ENCODE measurements around the gene REG4. TPM values are rescaled to one million over a fixed set of nuclear protein-coding genes. Genes with fewer than 3 reads are reported as not detected.

Gene REG4
- total and polyA plus RNA-seq, 2 of the 13 experiments (the other 11 are each of a cell fraction or from before 2014, with no cell fraction given): not detected

- TF ChIP-seq ZNF800 (CRISPR knock-in tag; IDR thresholded peaks at IDR 0.05): no peak
- TF ChIP-seq ZNF639 (CRISPR knock-in tag; conservative IDR thresholded peaks at IDR 0.05): no peak
- TF ChIP-seq FOSL1 (CRISPR knock-in tag; IDR thresholded peaks at IDR 0.05; ENCODE audit: borderline replicate concordance): peak; percentile 83; the same call in 1 of the 2 replicates
- peak; percentile 83 for TF ChIP-seq GATAD2A (CRISPR knock-in tag; IDR thresholded peaks at IDR 0.05)
- no peak for TF ChIP-seq ARHGAP35 (CRISPR knock-in tag; IDR thresholded peaks at IDR 0.05; ENCODE audit: borderline replicate concordance)
- no peak for TF ChIP-seq KDM5A (IDR thresholded peaks at IDR 0.05; ENCODE audit: borderline replicate concordance, low read length)
- no peak for TF ChIP-seq STAG1 (CRISPR knock-in tag; IDR thresholded peaks at IDR 0.05)
- no peak for TF ChIP-seq ZFP62 (CRISPR knock-in tag; IDR thresholded peaks at IDR 0.05)
- no peak for TF ChIP-seq PHF21A (CRISPR knock-in tag; IDR thresholded peaks at IDR 0.05)
- TF ChIP-seq ATRX (CRISPR knock-in tag; IDR thresholded peaks at IDR 0.05; ENCODE audit: borderline replicate concordance): no peak
- no peak for TF ChIP-seq MLLT10 (CRISPR knock-in tag; IDR thresholded peaks at IDR 0.05)
- no peak for TF ChIP-seq SMARCE1 (IDR thresholded peaks at IDR 0.05; ENCODE audit: borderline replicate concordance)
- no peak for TF ChIP-seq KMT2A (CRISPR knock-in tag; IDR thresholded peaks at IDR 0.05)
- TF ChIP-seq SRSF4 (IDR thresholded peaks at IDR 0.05; ENCODE audit: low read depth, low read length, poor library complexity, severe bottlenecking): no peak
- TF ChIP-seq ZC3H13 (CRISPR knock-in tag; IDR thresholded peaks at IDR 0.05): no peak
- no peak for TF ChIP-seq RFXAP (CRISPR knock-in tag; IDR thresholded peaks at IDR 0.05; ENCODE audit: borderline replicate concordance)
- no peak for TF ChIP-seq TBX3 (IDR thresholded peaks at IDR 0.05; ENCODE audit: borderline replicate concordance)
- TF ChIP-seq ZMAT3 (CRISPR knock-in tag; conservative IDR thresholded peaks at IDR 0.05): no peak
- no peak for TF ChIP-seq POGK (CRISPR knock-in tag; conservative IDR thresholded peaks at IDR 0.05)
- TF ChIP-seq ZNF276 (CRISPR knock-in tag; IDR thresholded peaks at IDR 0.05; ENCODE audit: low read depth): no peak
- TF ChIP-seq TAF1 (CRISPR knock-in tag; IDR thresholded peaks at IDR 0.05): no peak
- TF ChIP-seq ZNF607 (CRISPR knock-in tag; IDR thresholded peaks at IDR 0.05; ENCODE audit: borderline replicate concordance): no peak
- TF ChIP-seq ZNF512 (CRISPR knock-in tag; IDR thresholded peaks at IDR 0.05): no peak
- TF ChIP-seq CBX5 (CRISPR knock-in tag; IDR thresholded peaks at IDR 0.05; ENCODE audit: borderline replicate concordance): no peak
Observed at GRCh38 chr1:119816407-119816806, 5.1 kb upstream of the REG4 start (continued).

All from HepG2 (cell line).